Activated CD4-positive, alpha-beta T cell treated with anti-CD3 and anti-CD28 coated beads for 36 hours (primary cell): ENCODE results near the gene ATF6. TPM values are rescaled to one million over a fixed set of nuclear protein-coding genes. Genes with fewer than 3 reads are reported as not detected.

Source experiments
- ATAC-seq: fragments of 200-7000 bp; cut with Tn5 transposase; one replicate; pipeline ENCODE4 v1.10.0; 2021; ENCODE audit warnings: mild to moderate bottlenecking, moderate library complexity
- CTCF ChIA-PET: fragments of 350-600 bp; sonication (Branson Sonifier 250); formaldehyde crosslinking; loops from one replicate; lab custom pipeline; 2021; ENCODE audit warnings: antibody characterized with exemption; lab: Charles Lee
- POLR2A ChIA-PET: fragments of 350-600 bp; sonication (Branson Sonifier 250); formaldehyde crosslinking; loops from one replicate; lab custom pipeline; 2021; ENCODE audit warnings: antibody characterized with exemption, inconsistent platforms; lab: Charles Lee
- DNase-seq: peaks from one replicate; pipeline ENCODE4 v3.0.0-alpha.2; 2020
- H3K27ac Mint-ChIP-seq: one replicate; pipeline ENCODE4 v1.8.0; 2021; ENCODE audit warnings: mixed read lengths
- H3K27me3 Mint-ChIP-seq: one replicate; pipeline ENCODE4 v1.8.0; 2021; ENCODE audit warnings: mixed read lengths
- H3K36me3 Mint-ChIP-seq: one replicate; pipeline ENCODE4 v1.8.0; 2021; ENCODE audit warnings: low read depth, mixed read lengths
- H3K4me1 Mint-ChIP-seq: one replicate; pipeline ENCODE4 v1.8.0; 2021; ENCODE audit warnings: mixed read lengths
- H3K4me3 Mint-ChIP-seq: one replicate; pipeline ENCODE4 v1.8.0; 2021; ENCODE audit warnings: mild to moderate bottlenecking, moderate library complexity, mixed read lengths
- H3K9me3 Mint-ChIP-seq: one replicate; pipeline ENCODE4 v1.8.0; 2021; ENCODE audit warnings: low read depth, mixed read lengths
- intact Hi-C, 2 experiments: fragments of 100-400 bp; cut with DNase I in 1 of 2; cut with micrococcal nuclease in 1 of 2; formaldehyde crosslinking; loops; one replicate each; pipeline versions ENCODE4 v1.14.2 to v1.15.1; 2022 to 2024; cut with DNase I, micrococcal nuclease
- total RNA-seq, 2 experiments: library from RNA; stranded (reverse); gene quantifications; one replicate each; pipeline ENCODE4 v1.2.3, GENCODE V29; 2021

Gene ATF6
- total RNA-seq, 2 experiments from 2014 or later = 23.7 to 31.9 TPM

DNA sequence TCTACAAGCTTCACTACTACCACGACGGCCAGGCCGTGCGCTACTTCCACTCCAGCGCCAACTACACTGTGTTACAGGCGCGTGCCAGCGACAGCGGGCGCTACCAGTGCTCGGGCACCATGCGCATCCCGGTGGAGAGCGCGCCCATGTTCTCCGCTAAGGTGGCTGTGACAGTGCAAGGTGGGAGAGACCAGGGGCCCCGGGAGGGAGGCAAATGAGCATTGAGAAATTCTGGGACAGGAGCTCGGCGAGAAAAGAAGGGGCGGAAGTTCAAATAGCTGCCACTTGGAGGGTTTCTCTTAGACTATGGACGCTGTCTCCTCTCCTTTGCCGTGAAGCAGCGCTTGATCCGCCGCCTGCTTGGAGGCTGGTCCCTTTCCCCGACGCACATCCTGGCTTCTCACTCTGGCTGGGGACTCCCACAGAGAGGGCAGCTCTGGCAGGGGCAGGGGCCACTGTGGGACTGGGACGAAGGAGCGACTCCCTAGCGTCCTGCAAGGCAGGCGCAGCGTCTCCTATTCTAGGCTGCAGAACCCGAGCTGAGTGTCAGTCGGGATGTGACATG is 40.1 kb upstream of the ATF6 start:
- peak; percentile 33 for ATAC-seq
- Mint-ChIP-seq H3K4me1 (peaks cover 46% of the 10 kb centered on the region), H3K4me3 (peak overlapping the region; percentile 73), H3K9me3 (no peaks in the 10 kb centered on the region), H3K27me3 (peaks cover 39% of the 10 kb centered on the region), H3K27ac (no peak overlapping the region), H3K36me3 (no peaks in the 10 kb centered on the region)
- POLR2A ChIA-PET = interaction anchor here (0.6 kb wide), 1 partner anchor 11 kb away, joined by 6 read pairs; no protein-coding TSS in a partner anchor
- CTCF ChIA-PET = interaction anchor here (0.7 to 1.5 kb wide), 6 partner anchors 11 to 524 kb away, joined by 3 to 10 read pairs (median 4); partner anchors contain the start of gene NDUFS2
- intact Hi-C loops = loop anchor here in 1 of 2 experiments (2.0 kb wide), 1 partner anchor 105 kb away; no protein-coding TSS in a partner anchor
- DNase-seq = peak; percentile 52

DNA sequence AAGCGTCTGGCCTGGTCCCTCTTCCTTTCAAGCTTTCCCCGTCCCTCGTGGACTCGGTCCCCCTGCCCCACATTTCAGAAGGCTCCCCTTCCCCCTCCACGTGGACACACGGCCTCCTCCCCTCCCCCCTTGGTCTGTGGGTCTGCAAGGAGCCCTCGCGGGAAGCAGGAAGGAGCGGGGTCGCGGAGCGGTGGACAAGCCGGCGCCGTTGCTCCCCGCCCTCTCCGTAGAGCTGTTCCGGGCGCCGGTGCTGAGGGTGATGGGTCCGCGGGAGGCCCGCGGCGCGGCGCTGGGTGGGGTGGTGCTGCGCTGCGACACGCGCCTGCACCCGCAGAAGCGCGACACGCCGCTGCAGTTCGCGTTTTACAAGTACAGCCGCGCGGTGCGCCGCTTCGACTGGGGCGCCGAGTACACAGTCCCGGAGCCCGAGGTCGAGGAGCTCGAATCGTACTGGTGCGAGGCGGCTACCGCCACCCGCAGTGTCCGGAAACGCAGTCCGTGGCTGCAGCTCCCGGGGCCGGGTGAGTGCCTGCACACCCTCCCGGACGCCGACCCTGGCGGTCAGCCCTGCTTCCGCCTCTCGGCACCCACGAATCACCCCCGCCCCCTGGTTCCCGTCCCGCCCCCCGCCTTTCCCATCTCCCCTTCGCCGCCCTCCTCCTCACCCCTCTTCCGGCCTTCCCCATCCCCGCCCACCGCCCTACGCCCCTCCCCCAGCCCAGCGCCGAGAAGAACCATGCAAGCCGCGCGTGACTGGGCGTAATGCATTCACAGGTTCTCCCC is 39.5 kb upstream of the ATF6 start:
- CTCF ChIA-PET = interaction anchor here (0.6 to 1.5 kb wide), 9 partner anchors 10 to 525 kb away, joined by 3 to 10 read pairs (median 3); partner anchors contain the start of gene NDUFS2
- Mint-ChIP-seq H3K27ac (no peak overlapping the region), H3K27me3 (peaks cover 44% of the 10 kb centered on the region), H3K36me3 (no peaks in the 10 kb centered on the region), H3K9me3 (no peaks in the 10 kb centered on the region), H3K4me1 (peaks cover 48% of the 10 kb centered on the region), H3K4me3 (peak overlapping the region; percentile 73)
- intact Hi-C loops = loop anchor here in 1 of 2 experiments (2.0 kb wide), 1 partner anchor 106 kb away; no protein-coding TSS in a partner anchor
- peak; percentile 72 for DNase-seq
- POLR2A ChIA-PET = interaction anchor here (0.9 kb wide), 1 partner anchor 23 kb away, joined by 3 read pairs; the partner anchor contains the start of gene DUSP12
- peak; percentile 51 for ATAC-seq

DNA sequence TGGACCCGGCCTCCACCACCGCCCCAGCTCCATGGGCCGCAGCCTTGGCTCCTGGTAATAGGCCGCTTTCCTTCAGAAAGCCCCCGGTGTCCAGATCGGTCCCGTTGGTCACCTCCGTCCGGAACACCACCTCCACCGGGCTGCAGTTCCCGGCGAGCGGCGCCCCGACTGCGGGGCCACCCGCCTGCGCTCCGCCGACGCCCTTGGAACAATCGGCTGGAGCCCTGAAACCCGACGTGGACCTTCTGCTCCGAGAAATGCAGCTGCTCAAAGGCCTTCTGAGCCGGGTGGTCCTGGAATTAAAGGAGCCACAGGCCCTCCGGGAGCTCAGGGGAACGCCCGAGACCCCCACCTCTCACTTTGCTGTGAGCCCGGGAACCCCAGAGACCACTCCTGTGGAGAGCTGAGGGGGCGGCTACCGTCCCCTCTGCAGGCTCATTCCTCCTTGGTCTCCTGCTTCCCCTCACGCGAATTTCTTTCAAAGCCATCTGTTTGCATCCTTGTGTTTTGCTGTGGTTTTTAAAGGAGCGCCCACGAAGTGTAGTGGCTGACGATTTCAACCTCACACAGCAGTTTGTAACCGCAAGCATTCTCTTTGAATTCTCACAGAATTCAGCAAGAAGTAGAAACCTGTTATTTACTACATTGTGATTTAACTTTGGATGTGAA is 38.7 kb upstream of the ATF6 start:
- no peaks in the 10 kb centered on the region for H3K36me3 Mint-ChIP-seq
- intact Hi-C loops = loop anchor here in 1 of 2 experiments (2.0 kb wide), 1 partner anchor 107 kb away; no protein-coding TSS in a partner anchor
- H3K4me1 Mint-ChIP-seq = peaks cover 45% of the 10 kb centered on the region
- ChIA-PET CTCF (interaction anchor here (0.6 to 1.5 kb wide), 4 partner anchors 13 to 177 kb away, joined by 3 to 10 read pairs (median 3); no protein-coding TSS in a partner anchor), POLR2A (interaction anchor here (0.9 kb wide), 1 partner anchor 22 kb away, joined by 3 read pairs; the partner anchor contains the start of gene DUSP12)
- H3K27ac Mint-ChIP-seq = peak overlapping the region; percentile 66
- peak; percentile 48 for DNase-seq
- H3K9me3 Mint-ChIP-seq = no peaks in the 10 kb centered on the region
- H3K4me3 Mint-ChIP-seq = peak overlapping the region; percentile 73
- H3K27me3 Mint-ChIP-seq = peaks cover 44% of the 10 kb centered on the region
- ATAC-seq = peak; percentile 21

DNA sequence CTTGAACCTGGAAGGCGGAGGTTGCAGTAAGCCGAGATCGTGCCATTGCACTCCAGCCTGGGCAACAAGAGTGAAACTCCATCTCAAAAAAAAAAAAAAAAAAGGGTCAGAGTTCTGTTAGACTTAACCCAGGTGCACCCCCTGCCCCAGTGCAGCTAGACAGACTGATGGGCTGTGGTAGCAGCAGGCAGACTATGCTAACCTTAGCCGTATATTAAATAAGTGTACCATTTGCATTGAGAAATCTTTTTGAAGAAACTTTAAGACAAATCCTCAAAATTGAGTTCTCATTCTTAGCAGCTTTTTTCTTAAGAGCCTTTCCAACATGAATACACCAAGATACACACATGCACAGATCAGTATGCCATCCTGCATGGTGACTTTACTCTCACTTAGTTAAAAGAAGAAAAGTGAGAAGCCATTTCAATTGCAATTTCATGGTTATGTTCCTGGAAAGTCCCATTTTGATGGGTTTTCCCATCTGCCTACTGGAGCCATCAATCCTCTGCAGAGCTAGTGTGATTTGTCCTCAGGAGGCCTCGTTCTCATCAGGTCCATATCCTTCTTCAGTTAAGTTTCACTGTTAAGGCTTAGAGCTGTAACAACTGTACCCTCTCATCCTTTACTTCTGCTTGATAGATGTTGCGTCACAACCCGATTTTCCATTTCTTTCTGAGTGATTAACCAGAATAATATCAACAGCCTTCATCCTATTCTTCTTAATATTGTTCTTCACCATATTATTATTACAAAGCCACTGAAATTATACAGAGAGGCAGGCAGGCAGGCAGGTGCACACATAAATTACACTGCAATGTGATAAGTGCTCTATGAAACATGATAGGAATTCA is 37.5 kb upstream of the ATF6 start:
- H3K4me3 Mint-ChIP-seq = no peak overlapping the region
- intact Hi-C loops = no loop called here
- ATAC-seq (no peak), DNase-seq (no peak)
- H3K36me3 Mint-ChIP-seq = no peaks in the 10 kb centered on the region
- ChIA-PET POLR2A (no interaction called here), CTCF (interaction anchor here (0.6 to 2.8 kb wide), 4 partner anchors 14 to 32 kb away, joined by 3 to 10 read pairs (median 6); partner anchors contain the start of gene DUSP12)
- peaks cover 45% of the 10 kb centered on the region for H3K4me1 Mint-ChIP-seq
- no peak overlapping the region for H3K27ac Mint-ChIP-seq
- no peaks in the 10 kb centered on the region for H3K9me3 Mint-ChIP-seq
- peaks cover 42% of the 10 kb centered on the region for H3K27me3 Mint-ChIP-seq

DNA sequence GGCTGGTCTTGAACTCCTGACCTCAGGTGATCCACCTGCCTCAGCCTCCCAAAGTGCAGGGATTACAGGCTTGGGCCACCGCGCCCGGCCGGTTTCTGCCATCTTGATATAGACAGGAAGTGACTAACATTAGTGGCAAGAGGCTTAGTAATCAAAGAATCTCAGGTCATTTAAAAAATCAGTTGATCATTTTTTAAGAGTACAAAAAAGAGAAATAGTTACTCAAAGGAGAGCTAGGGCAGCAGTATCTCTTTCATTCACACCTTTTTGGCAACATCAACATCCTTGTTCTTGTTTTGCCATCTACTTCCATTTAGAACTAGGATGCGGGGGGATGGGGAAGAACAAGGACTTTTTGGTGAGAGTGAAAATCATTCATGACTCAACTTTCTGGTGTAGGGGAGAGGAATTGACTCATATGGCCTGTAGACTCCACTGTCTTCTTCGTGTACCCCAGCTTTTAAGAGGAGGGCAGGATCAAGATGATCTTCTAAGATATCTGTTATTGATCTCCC is 36.0 kb upstream of the ATF6 start:
- intact Hi-C loops = loop anchor here (1.0 to 2.0 kb wide), 4 partner anchors 14 to 36 kb away; partner anchors contain the start of gene ATF6 (in 1 of the 2)
- peaks cover 37% of the 10 kb centered on the region for H3K27me3 Mint-ChIP-seq
- no peaks in the 10 kb centered on the region for H3K9me3 Mint-ChIP-seq
- no peaks in the 10 kb centered on the region for H3K36me3 Mint-ChIP-seq
- peak; percentile 68 for DNase-seq
- peak overlapping the region; percentile 45 for H3K27ac Mint-ChIP-seq
- peak; percentile 60 for ATAC-seq
- POLR2A ChIA-PET = no interaction called here
- H3K4me1 Mint-ChIP-seq = peaks cover 45% of the 10 kb centered on the region
- CTCF ChIA-PET = interaction anchor here (0.7 to 2.8 kb wide), 4 partner anchors 10 to 545 kb away, joined by 3 to 10 read pairs (median 6); partner anchors contain the start of gene DUSP12
- peak overlapping the region; percentile 14 for H3K4me3 Mint-ChIP-seq

DNA sequence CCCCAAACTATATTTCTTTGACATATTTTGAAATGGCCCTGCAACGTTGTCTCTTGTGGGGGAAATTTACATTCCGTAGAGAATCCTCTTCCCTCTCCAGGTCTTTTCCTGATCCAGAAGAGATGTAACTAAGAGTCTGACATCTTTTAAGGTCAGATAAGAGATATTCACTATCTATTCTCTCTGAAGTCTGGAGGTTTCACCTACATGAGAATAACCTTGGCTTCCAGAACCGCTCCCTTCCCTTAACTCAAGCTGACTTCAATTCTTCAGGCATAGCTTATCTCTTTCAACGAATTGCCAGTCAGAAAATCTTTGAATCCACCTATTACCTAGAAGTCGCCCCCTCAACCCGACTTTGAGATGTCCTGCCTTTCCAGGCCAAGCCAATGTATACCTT is 34.9 kb upstream of the ATF6 start:
- no peak for ATAC-seq
- no peaks in the 10 kb centered on the region for H3K36me3 Mint-ChIP-seq
- peaks cover 45% of the 10 kb centered on the region for H3K4me1 Mint-ChIP-seq
- peaks cover 31% of the 10 kb centered on the region for H3K27me3 Mint-ChIP-seq
- CTCF ChIA-PET = no interaction called here
- no peaks in the 10 kb centered on the region for H3K9me3 Mint-ChIP-seq
- intact Hi-C loops = loop anchor here in 1 of 2 experiments (2.0 kb wide), 1 partner anchor 14 kb away; no protein-coding TSS in a partner anchor
- POLR2A ChIA-PET = no interaction called here
- H3K4me3 Mint-ChIP-seq = no peak overlapping the region
- H3K27ac Mint-ChIP-seq = no peak overlapping the region
- DNase-seq = no peak

DNA sequence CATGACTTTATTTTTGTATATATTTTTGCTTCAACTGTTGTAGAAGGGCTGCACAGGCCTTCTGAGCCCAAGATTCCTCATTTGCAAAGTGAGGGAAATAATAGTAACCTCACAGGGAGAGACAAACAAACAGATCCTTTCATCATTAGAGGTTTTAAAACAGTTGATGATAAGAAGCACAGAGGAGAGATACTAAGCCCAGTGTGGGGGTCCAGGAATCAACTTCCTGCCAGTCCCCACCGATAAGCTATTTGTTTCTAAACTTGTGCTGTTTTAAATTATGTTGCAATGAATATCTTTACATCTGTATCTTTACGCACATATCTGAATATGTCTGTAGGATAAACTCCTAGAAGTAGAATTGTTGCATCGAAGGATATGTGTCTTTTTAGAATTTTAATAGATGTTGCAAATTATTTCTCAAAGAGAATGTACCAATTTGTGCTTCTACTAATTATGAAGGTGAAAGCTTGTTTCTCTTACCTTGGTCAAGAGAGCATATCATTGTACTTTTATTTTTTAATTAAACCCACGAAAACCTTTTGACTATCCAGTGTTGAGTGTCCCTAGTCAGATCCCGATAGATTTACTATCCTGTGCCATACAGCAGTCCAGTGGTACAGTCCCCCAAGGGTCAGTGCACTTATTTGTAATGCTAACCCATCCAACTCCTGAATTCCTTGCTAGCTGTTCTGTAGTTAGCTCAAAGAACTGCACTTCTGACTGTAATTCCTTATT is 34.0 kb upstream of the ATF6 start:
- ChIA-PET POLR2A (no interaction called here), CTCF (interaction anchor here (0.9 to 1.9 kb wide), 3 partner anchors 10 to 60 kb away, joined by 3 to 4 read pairs (median 3); partner anchors contain the start of gene DUSP12)
- H3K4me1 Mint-ChIP-seq = peaks cover 50% of the 10 kb centered on the region
- intact Hi-C loops = loop anchor here in 1 of 2 experiments (2.0 kb wide), 1 partner anchor 13 kb away; no protein-coding TSS in a partner anchor
- no peak overlapping the region for H3K4me3 Mint-ChIP-seq
- DNase-seq (no peak), ATAC-seq (no peak)
- no peaks in the 10 kb centered on the region for H3K36me3 Mint-ChIP-seq
- H3K27me3 Mint-ChIP-seq = peaks cover 33% of the 10 kb centered on the region
- no peaks in the 10 kb centered on the region for H3K9me3 Mint-ChIP-seq
- no peak overlapping the region for H3K27ac Mint-ChIP-seq

DNA sequence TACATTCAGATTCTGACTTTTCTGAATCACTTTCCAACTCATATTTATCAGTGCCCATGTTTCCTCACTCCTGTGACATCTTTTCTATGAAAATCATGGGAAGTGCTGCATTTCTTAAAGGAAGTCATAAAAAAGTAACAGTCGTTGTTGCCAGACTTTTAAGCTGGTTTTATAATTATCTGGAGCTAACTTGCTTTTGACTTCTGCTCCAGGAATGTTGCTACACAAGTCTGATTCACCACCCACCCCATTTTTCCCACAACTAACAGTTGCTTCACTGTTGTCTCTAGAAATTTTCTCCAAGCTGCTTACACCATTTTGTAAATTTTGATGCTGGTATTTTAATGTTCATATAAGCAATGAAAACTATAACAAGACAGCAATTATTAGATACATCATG is 32.6 kb upstream of the ATF6 start:
- DNase-seq (no peak), ATAC-seq (no peak)
- no peaks in the 10 kb centered on the region for H3K36me3 Mint-ChIP-seq
- H3K4me1 Mint-ChIP-seq = peaks cover 37% of the 10 kb centered on the region
- peaks cover 31% of the 10 kb centered on the region for H3K27me3 Mint-ChIP-seq
- POLR2A ChIA-PET = no interaction called here
- H3K4me3 Mint-ChIP-seq = no peak overlapping the region
- H3K9me3 Mint-ChIP-seq = no peaks in the 10 kb centered on the region
- H3K27ac Mint-ChIP-seq = no peak overlapping the region
- intact Hi-C loops = no loop called here
- CTCF ChIA-PET = interaction anchor here (0.7 to 1.9 kb wide), 5 partner anchors 8 to 245 kb away, joined by 3 to 4 read pairs (median 3); partner anchors contain the start of gene DUSP12

DNA sequence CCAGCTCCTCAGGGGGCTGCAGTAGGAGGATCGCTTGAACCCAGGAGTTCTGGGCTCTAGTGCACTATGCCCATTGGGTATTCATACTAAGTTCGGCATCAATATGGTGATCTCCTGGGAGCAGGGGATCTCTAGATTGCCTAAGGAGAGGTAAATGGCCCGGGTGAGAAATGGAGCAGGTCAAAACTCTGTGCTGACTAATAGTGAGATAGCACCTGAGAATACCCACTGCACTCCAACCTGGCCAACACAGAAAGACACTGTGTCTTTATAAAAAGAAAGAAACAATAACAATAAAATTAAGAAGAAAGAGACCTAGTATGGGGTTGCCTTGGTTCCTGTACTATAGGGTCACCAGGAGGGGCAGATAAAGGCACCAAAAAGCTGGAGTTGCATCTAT is 30.3 kb upstream of the ATF6 start:
- ATAC-seq = no peak
- intact Hi-C loops = loop anchor here in 1 of 2 experiments (5.0 kb wide), 1 partner anchor 34 kb away; no protein-coding TSS in a partner anchor
- Mint-ChIP-seq H3K36me3 (no peaks in the 10 kb centered on the region), H3K4me1 (peaks cover 22% of the 10 kb centered on the region), H3K4me3 (no peak overlapping the region), H3K9me3 (no peaks in the 10 kb centered on the region), H3K27me3 (peaks cover 27% of the 10 kb centered on the region), H3K27ac (no peak overlapping the region)
- DNase-seq = no peak
- CTCF ChIA-PET = interaction anchor here (0.8 kb wide), 1 partner anchor 14 kb away, joined by 3 read pairs; the partner anchor contains the start of gene DUSP12
- POLR2A ChIA-PET = no interaction called here
